LNCAP (cell line): ENCODE data around the gene MRPL4.

Experiments used
- CTCF ChIP-seq: fragments of 450-650 bp; IDR thresholded peaks from 2 replicates; pipeline ENCODE4 v1.5.1; 2017; ENCODE audit warnings: mild to moderate bottlenecking

MRPL4 gene

GRCh38 chr19:10224337-10224736, 27.7 kb upstream of the MRPL4 start:
- no peak for TF ChIP-seq CTCF

GRCh38 chr19:10226021-10226375, 26.0 kb upstream of the MRPL4 start:
- no peak for TF ChIP-seq CTCF

GRCh38 chr19:10226376-10227025, 25.5 kb upstream of the MRPL4 start:
- no peak for TF ChIP-seq CTCF

- TF ChIP-seq CTCF, result no peak
Measured at GRCh38 chr19:10227026-10227971, 24.7 kb upstream of the MRPL4 start.

GRCh38 chr19:10228393-10228792, 23.6 kb upstream of the MRPL4 start:
- no peak for TF ChIP-seq CTCF

GRCh38 chr19:10228920-10229319, 23.1 kb upstream of the MRPL4 start:
- TF ChIP-seq CTCF, result peak; percentile 31; the same call in 1 of the 2 replicates

GRCh38 chr19:10230173-10230860, 21.7 kb upstream of the MRPL4 start:
- TF ChIP-seq CTCF, result no peak
